NCI-H1105 (cell line): ENCODE data around the gene PBX3.
"Not testable (repeated sequence)": the region's sequence is repeated elsewhere in the genome, so short reads cannot be mapped to it uniquely, and the experiment has no call there.

Experiments used
- DNase-seq: peaks from one replicate; lab custom pipeline; 2025; lab: John Stamatoyannopoulos, UW

Gene PBX3

GRCh38 chr9:125749287-125749935 is 2.2 kb downstream of the PBX3 start:
- no peak for DNase-seq

- no peak for DNase-seq
Measured at GRCh38 chr9:125749951-125750626, 2.9 kb downstream of the PBX3 start.

- no peak for DNase-seq
Measured at GRCh38 chr9:125750627-125751011, 3.4 kb downstream of the PBX3 start.

- peak; percentile 57 for DNase-seq
Measured at GRCh38 chr9:125752070-125752628, 5.0 kb downstream of the PBX3 start.

- DNase-seq, result no peak
Measured at GRCh38 chr9:125754096-125754495, 6.9 kb downstream of the PBX3 start.

- peak; percentile 63 for DNase-seq
Measured at GRCh38 chr9:125755340-125755739, 8.2 kb downstream of the PBX3 start.

GRCh38 chr9:125756518-125756917 is 9.3 kb downstream of the PBX3 start:
- DNase-seq, result no peak

GRCh38 chr9:125757834-125758233 is 10.7 kb downstream of the PBX3 start:
- DNase-seq, result no peak

GRCh38 chr9:125758986-125759763 is 12.0 kb downstream of the PBX3 start:
- no peak for DNase-seq

- DNase-seq, result no peak
Measured at GRCh38 chr9:125759764-125760129, 12.6 kb downstream of the PBX3 start.

GRCh38 chr9:125760537-125760936 is 13.4 kb downstream of the PBX3 start:
- no peak for DNase-seq

- no peak for DNase-seq
Measured at GRCh38 chr9:125761676-125762450, 14.7 kb downstream of the PBX3 start.

- DNase-seq, result peak; percentile 97
Measured at GRCh38 chr9:125763394-125763801, 16.2 kb downstream of the PBX3 start.

- DNase-seq, result no peak
Measured at GRCh38 chr9:125764198-125764597, 17.0 kb downstream of the PBX3 start.

GRCh38 chr9:125766468-125767221 is 19.5 kb downstream of the PBX3 start:
- no peak for DNase-seq

- DNase-seq, result no peak
Measured at GRCh38 chr9:125767349-125767748, 20.2 kb downstream of the PBX3 start.

- DNase-seq, result no peak
Measured at GRCh38 chr9:125768803-125769202, 21.6 kb downstream of the PBX3 start.

- DNase-seq, result no peak
Measured at GRCh38 chr9:125771037-125771436, 23.9 kb downstream of the PBX3 start.

- DNase-seq, result no peak
Measured at GRCh38 chr9:125772740-125773139, 25.6 kb downstream of the PBX3 start.

GRCh38 chr9:125774106-125774505 is 26.9 kb downstream of the PBX3 start:
- no peak for DNase-seq

GRCh38 chr9:125776789-125777188 is 29.6 kb downstream of the PBX3 start:
- not testable (repeated sequence) for DNase-seq
